ENCODE data around the gene CD247.
"Not testable (repeated sequence)": the region's sequence is repeated elsewhere in the genome, so short reads cannot be mapped to it uniquely, and the experiment has no call there.

Gene CD247

GRCh38 chr1:167518331-167518700 lies at the start of gene CD247:
CD247 (minus strand) TSS chr1:167518529; CDS start chr1:167518465, 64 bp downstream.
- no peak for DNase-seq

GRCh38 chr1:167567663-167568062 lies 49.3 kb upstream of the CD247 start:
- no peak for DNase-seq

GRCh38 chr1:167566766-167567165 lies 48.4 kb upstream of the CD247 start:
- DNase-seq, result no peak

- DNase-seq, result no peak
These were observed 47.6 kb upstream of the CD247 start for GRCh38 chr1:167565922-167566321.

GRCh38 chr1:167564612-167565270 lies 46.4 kb upstream of the CD247 start:
- DNase-seq, result no peak

- DNase-seq, result no peak
These were observed 45.4 kb upstream of the CD247 start for GRCh38 chr1:167563579-167564246.

GRCh38 chr1:167562702-167563101 lies 44.4 kb upstream of the CD247 start:
- no peak for DNase-seq

GRCh38 chr1:167561753-167562152 lies 43.4 kb upstream of the CD247 start:
- DNase-seq, result no peak

GRCh38 chr1:167555971-167556714 lies 37.8 kb upstream of the CD247 start:
- no peak for DNase-seq

- DNase-seq, result not testable (repeated sequence)
These were observed 36.7 kb upstream of the CD247 start for GRCh38 chr1:167555072-167555471.

- DNase-seq, result no peak
These were observed 35.9 kb upstream of the CD247 start for GRCh38 chr1:167554028-167554779.

- DNase-seq, result peak; percentile 84
These were observed 35.1 kb upstream of the CD247 start, which contains the start of gene CREG1 for GRCh38 chr1:167553136-167554027. CREG1 (minus strand) TSS chr1:167553762.

GRCh38 chr1:167551362-167551761 lies 33.0 kb upstream of the CD247 start:
- no peak for DNase-seq

GRCh38 chr1:167548059-167548932 lies 30.0 kb upstream of the CD247 start:
- DNase-seq, result no peak

- no peak for DNase-seq
These were observed 28.6 kb upstream of the CD247 start for GRCh38 chr1:167546935-167547334.

- DNase-seq, result no peak
These were observed 27.0 kb upstream of the CD247 start for GRCh38 chr1:167545349-167545748.

GRCh38 chr1:167544447-167545093 lies 26.2 kb upstream of the CD247 start:
- no peak for DNase-seq

GRCh38 chr1:167543199-167543990 lies 25.1 kb upstream of the CD247 start:
- no peak for DNase-seq

Data from 8988T (cell line).